H1 (cell line): ENCODE results near the gene NME9. TPM values are rescaled to one million over a fixed set of nuclear protein-coding genes. Genes with fewer than 3 reads are reported as not detected.

Source experiments
- CTCF ChIA-PET: fragments of 300-600 bp; sonication (Branson Sonifier 250); formaldehyde crosslinking; loops from one replicate; lab custom pipeline; 2021; ENCODE audit not compliant: partially characterized antibody; lab: Charles Lee
- POLR2A ChIA-PET: fragments of 300-600 bp; sonication (Branson Sonifier 250); formaldehyde crosslinking; loops from one replicate; lab custom pipeline; 2021; ENCODE audit warnings: inconsistent platforms; ENCODE audit not compliant: partially characterized antibody; lab: Charles Lee
- DNase-seq, 2 experiments: peaks; one replicate each; pipeline versions ENCODE4 v3.0.0 to v3.0.0-alpha.2; 2010 to 2022; ENCODE audit warnings: low spot score in 2 of 2, low read depth in 1 of 2, mixed read lengths in 1 of 2
- FAIRE-seq: peaks from 2 replicates; lab custom pipeline; 2011; peaks lifted over from hg19 to GRCh38; lab: Jason Lieb, UNC
- H2AFZ ChIP-seq: 2 replicates; pipeline ENCODE4 v1.8.1; 2012; ENCODE audit warnings: low read length, inconsistent platforms
- H2AK5ac ChIP-seq: 2 replicates; pipeline ENCODE4 v1.6.1; 2013; ENCODE audit warnings: low read depth, low read length
- H2BK120ac ChIP-seq: replicated peaks from 2 replicates; pipeline ENCODE3; 2013; ENCODE audit warnings: low read depth, low read length, inconsistent platforms
- H2BK12ac ChIP-seq: 2 replicates; pipeline ENCODE4 v1.6.1; 2013; ENCODE audit warnings: low read depth, low read length
- H2BK15ac ChIP-seq: 2 replicates; pipeline ENCODE4 v1.6.1; 2013; ENCODE audit warnings: low read length
- H2BK20ac ChIP-seq: 2 replicates; pipeline ENCODE4 v1.6.1; 2013; ENCODE audit warnings: low read length
- H2BK5ac ChIP-seq: 2 replicates; pipeline ENCODE4 v1.6.1; 2013; ENCODE audit warnings: low read depth, low read length
- H3K14ac ChIP-seq: 2 replicates; pipeline ENCODE4 v1.6.1; 2013; ENCODE audit warnings: inconsistent platforms; ENCODE audit not compliant: insufficient read length
- H3K18ac ChIP-seq: 2 replicates; pipeline ENCODE4 v1.6.1; 2013; ENCODE audit warnings: low read length; ENCODE audit errors: extremely low read depth
- H3K23ac ChIP-seq: 2 replicates; pipeline ENCODE4 v1.6.1; 2013; ENCODE audit warnings: inconsistent platforms; ENCODE audit not compliant: insufficient read length
- H3K23me2 ChIP-seq: 2 replicates; pipeline ENCODE4 v1.6.1; 2013; ENCODE audit warnings: low read depth, low read length
- H3K27ac ChIP-seq: 2 replicates; pipeline ENCODE4 v1.6.1; 2011; ENCODE audit warnings: low read depth, low read length, inconsistent platforms
- H3K27me3 ChIP-seq, 4 experiments: replicated peaks in 1 of 4; 1 replicate in 1 of 4; 2 replicates in 3 of 4; pipeline versions ENCODE4 v1.6.1 to v1.8.1; 2011 to 2013; ENCODE audit warnings: low read length in 3 of 4, mild to moderate bottlenecking in 3 of 4, inconsistent platforms in 2 of 4, mixed read lengths in 2 of 4, moderate library complexity in 1 of 4; ENCODE audit not compliant: control insufficient read depth in 3 of 4, insufficient read depth in 3 of 4; ENCODE audit errors: extremely low read depth in 1 of 4
- H3K36me3 ChIP-seq, 4 experiments: 2 replicates each; pipeline versions ENCODE4 v1.6.1 to v1.8.1; 2011 to 2013; ENCODE audit warnings: mild to moderate bottlenecking in 4 of 4, low read length in 3 of 4, moderate library complexity in 2 of 4, control low read depth in 1 of 4, inconsistent platforms in 1 of 4; ENCODE audit not compliant: insufficient read depth in 4 of 4, control insufficient read depth in 2 of 4
- H3K4ac ChIP-seq: replicated peaks from 2 replicates; pipeline ENCODE3; 2013; ENCODE audit warnings: low read length, low read depth, mixed read lengths, inconsistent platforms; ENCODE audit not compliant: insufficient read length
- H3K4me1 ChIP-seq, 4 experiments: replicated peaks in 1 of 4; 1 replicate in 1 of 4; 2 replicates in 3 of 4; pipeline versions ENCODE4 v1.6.1 to v1.8.1; 2011 to 2013; ENCODE audit warnings: low read length in 3 of 4, inconsistent platforms in 2 of 4, mixed read lengths in 1 of 4; ENCODE audit not compliant: insufficient read depth in 4 of 4, control insufficient read depth in 3 of 4
- H3K4me2 ChIP-seq, 2 experiments: 2 replicates each; pipeline versions ENCODE4 v1.6.1 to v1.8.1; 2011 to 2013; ENCODE audit warnings: low read depth in 2 of 2, low read length in 2 of 2, control low read depth in 1 of 2, inconsistent platforms in 1 of 2, mild to moderate bottlenecking in 1 of 2; ENCODE audit not compliant: insufficient read depth in 1 of 2
- H3K4me3 ChIP-seq, 4 experiments: fragments of 200-600, 300-600 bp in 1 of 4; sonication (generic), shearing (Covaris generic), sonication (Bioruptor Twin) in 1 of 4; 2 replicates each; pipeline versions ENCODE4 v1.5.1 to v1.8.1; 2011 to 2016; ENCODE audit warnings: low read length in 4 of 4, low read depth in 3 of 4, control low read depth in 2 of 4, inconsistent platforms in 2 of 4, mild to moderate bottlenecking in 2 of 4, mixed read lengths in 1 of 4, moderate library complexity in 1 of 4; ENCODE audit not compliant: insufficient read depth in 2 of 4; ENCODE audit errors: extremely low read depth in 1 of 4
- H3K56ac ChIP-seq: replicated peaks from 2 replicates; pipeline ENCODE3; 2013; ENCODE audit warnings: low read depth, mild to moderate bottlenecking, mixed read lengths, low read length, inconsistent platforms; ENCODE audit not compliant: insufficient read length
- H3K79me1 ChIP-seq: 2 replicates; pipeline ENCODE4 v1.6.1; 2013; ENCODE audit warnings: low read depth, low read length, control low read depth
- H3K79me2 ChIP-seq, 2 experiments: 2 replicates each; pipeline versions ENCODE4 v1.6.1 to v1.8.1; 2012 to 2013; ENCODE audit warnings: low read length in 2 of 2, mild to moderate bottlenecking in 2 of 2, inconsistent platforms in 1 of 2; ENCODE audit not compliant: insufficient read depth in 2 of 2, control insufficient read depth in 1 of 2
- H3K9ac ChIP-seq, 4 experiments: replicated peaks in 1 of 4; 1 replicate in 1 of 4; 2 replicates in 3 of 4; pipeline versions ENCODE4 v1.6.1 to v1.8.1; 2011 to 2013; ENCODE audit warnings: low read depth in 3 of 4, low read length in 3 of 4, control low read depth in 2 of 4, mild to moderate bottlenecking in 2 of 4, moderate library complexity in 2 of 4, inconsistent platforms in 1 of 4; ENCODE audit errors: extremely low read depth in 1 of 4
- H3K9me3 ChIP-seq, 2 experiments: 2 replicates each; pipeline versions ENCODE4 v1.6.1 to v1.8.1; 2012 to 2013; ENCODE audit warnings: mild to moderate bottlenecking in 2 of 2, moderate library complexity in 2 of 2, control low read depth in 1 of 2, inconsistent platforms in 1 of 2, low read depth in 1 of 2, low read length in 1 of 2, mixed read lengths in 1 of 2; ENCODE audit not compliant: insufficient read depth in 2 of 2
- H4K20me1 ChIP-seq, 2 experiments: replicated peaks in 1 of 2; 2 replicates each; pipeline versions ENCODE3 to v1.8.1; 2011 to 2013; ENCODE audit warnings: inconsistent platforms in 2 of 2, low read length in 2 of 2, mild to moderate bottlenecking in 1 of 2; ENCODE audit not compliant: insufficient read depth in 2 of 2, control insufficient read depth in 1 of 2
- H4K5ac ChIP-seq: 2 replicates; pipeline ENCODE4 v1.6.1; 2013; ENCODE audit warnings: low read length, low read depth, mixed read lengths, inconsistent platforms; ENCODE audit not compliant: insufficient read length
- H4K8ac ChIP-seq: 2 replicates; pipeline ENCODE4 v1.8.0; 2013; ENCODE audit warnings: mild to moderate bottlenecking, moderate library complexity, low read length, inconsistent platforms; ENCODE audit not compliant: insufficient read depth; ENCODE audit errors: extremely low read depth
- H4K91ac ChIP-seq: replicated peaks from 2 replicates; pipeline ENCODE3; 2013; ENCODE audit warnings: low read length, mixed read lengths, inconsistent platforms; ENCODE audit not compliant: insufficient read length
- BACH1 ChIP-seq: IDR thresholded peaks from 2 replicates; pipeline ENCODE4 v1.6.1; 2012; ENCODE audit warnings: low read length, improper control_type of control experiment
- BCL11A ChIP-seq, 2 experiments: IDR thresholded peaks; one replicate each; pipeline ENCODE4 v1.6.1; 2011; ENCODE audit warnings: low read depth in 2 of 2, low read length in 2 of 2, mild to moderate bottlenecking in 2 of 2
- CHD2 ChIP-seq: IDR thresholded peaks from 2 replicates; pipeline ENCODE4 v1.6.1; 2012; ENCODE audit warnings: low read length, improper control_type of control experiment
- EP300 ChIP-seq, 2 experiments: IDR thresholded peaks; 1 replicate in 1 of 2; 2 replicates in 1 of 2; pipeline ENCODE4 v1.6.1; 2011 to 2012; ENCODE audit warnings: low read depth in 2 of 2, low read length in 2 of 2, mild to moderate bottlenecking in 2 of 2, borderline replicate concordance in 1 of 2, inconsistent platforms in 1 of 2, moderate library complexity in 1 of 2
- EZH2 ChIP-seq: fragments of 200-600 bp; sonication (generic); IDR thresholded peaks from 2 replicates; pipeline ENCODE4 v1.7.1; 2012; ENCODE audit warnings: low read depth, mild to moderate bottlenecking, moderate library complexity, low read length, inconsistent platforms; ENCODE audit not compliant: severe bottlenecking
- FOSL1 ChIP-seq: IDR thresholded peaks from 2 replicates; pipeline ENCODE4 v1.6.1; 2011; ENCODE audit warnings: mild to moderate bottlenecking, low read depth, low read length, moderate library complexity; ENCODE audit not compliant: insufficient read depth
- GTF2F1 ChIP-seq: IDR thresholded peaks from 2 replicates; pipeline ENCODE4 v1.6.1; 2012; ENCODE audit warnings: low read depth, low read length, improper control_type of control experiment, borderline replicate concordance
- JUN ChIP-seq: IDR thresholded peaks from 2 replicates; pipeline ENCODE4 v1.6.1; 2011; ENCODE audit warnings: low read depth, mild to moderate bottlenecking, improper control_type of control experiment, low read length
- KDM4A ChIP-seq: IDR thresholded peaks from one replicate; pipeline ENCODE4 v1.7.1; 2012; ENCODE audit warnings: low read depth, mild to moderate bottlenecking, moderate library complexity, low read length, inconsistent platforms; ENCODE audit not compliant: severe bottlenecking
- POLR2A ChIP-seq, 2 experiments: IDR thresholded peaks; 1 replicate in 1 of 2; 2 replicates in 1 of 2; pipeline ENCODE4 v1.6.1; 2011; ENCODE audit warnings: low read depth in 2 of 2, low read length in 2 of 2, mild to moderate bottlenecking in 2 of 2; ENCODE audit errors: control extremely low read depth in 1 of 2
- RNF2 ChIP-seq: fragments of 200-900, 300-1000 bp; sonication (generic); IDR thresholded peaks from 2 replicates; pipeline ENCODE4 v1.7.1; 2016; ENCODE audit warnings: borderline replicate concordance, low read depth, mild to moderate bottlenecking, antibody characterized with exemption, low read length; ENCODE audit not compliant: poor library complexity, severe bottlenecking; ENCODE audit errors: missing control alignments
- SIX5 ChIP-seq: IDR thresholded peaks from 2 replicates; pipeline ENCODE4 v1.6.1; 2011; ENCODE audit warnings: mild to moderate bottlenecking, low read depth, low read length
- SP4 ChIP-seq: IDR thresholded peaks from 2 replicates; pipeline ENCODE4 v1.6.1; 2012; ENCODE audit warnings: low read length, inconsistent platforms
- TBP ChIP-seq: IDR thresholded peaks from 2 replicates; pipeline ENCODE4 v1.6.1; 2011; ENCODE audit warnings: low read depth, low read length, improper control_type of control experiment
- TEAD4 ChIP-seq: IDR thresholded peaks from 2 replicates; pipeline ENCODE4 v1.6.1; 2012; ENCODE audit warnings: low read depth, low read length, inconsistent platforms, mixed read lengths
- WGBS, 2 experiments: shearing (Covaris generic) in 1 of 2; methylation state at CpG; one replicate each; pipeline versions ENCODE4 v1.1.6 to v1.1.7; 2013 to 2015; ENCODE audit warnings: low lambda C conversion rate in 2 of 2, mixed read lengths in 2 of 2, inconsistent platforms in 1 of 2, low coverage in 1 of 2, missing lambda C conversion rate in 1 of 2; ENCODE audit not compliant: insufficient replicate concordance in 2 of 2, insufficient coverage in 1 of 2, insufficient read length in 1 of 2; ENCODE audit errors: extremely low coverage in 1 of 2, missing lambda C conversion rate in 1 of 2; 5-methylcytosine and 5-hydroxymethylcytosine counted together
- polyA plus RNA-seq, 7 experiments: library from polyadenylated mRNA; depleted of rRNA in 3 of 7; stranded (reverse) in 5 of 7; unstranded in 2 of 7; fragments of >200 nt in 5 of 7; fragments of 200-250 nt in 2 of 7; gene quantifications; 1 replicate in 5 of 7; 2 replicates in 1 of 7; 4 replicates in 1 of 7; pipeline versions ENCODE4 v1.2.1 to v1.2.3, GENCODE V29; 2011 to 2013; ENCODE audit warnings: missing spikeins in 2 of 7, mixed read lengths in 2 of 7
- total RNA-seq: library from RNA; stranded (reverse); fragmentation: NEBNext Ultra II Directional; extraction: Animal tissue kit (Norgen Biotek cat#: 25700); gene quantifications from 2 replicates; pipeline ENCODE4 v1.2.1, GENCODE V29; 2021

Gene NME9
- total and polyA plus RNA-seq, 2 of the 8 experiments (the other 6 are each of a cell fraction or from before 2014, with no cell fraction given): 0.11 TPM; not detected in 1

DNA sequence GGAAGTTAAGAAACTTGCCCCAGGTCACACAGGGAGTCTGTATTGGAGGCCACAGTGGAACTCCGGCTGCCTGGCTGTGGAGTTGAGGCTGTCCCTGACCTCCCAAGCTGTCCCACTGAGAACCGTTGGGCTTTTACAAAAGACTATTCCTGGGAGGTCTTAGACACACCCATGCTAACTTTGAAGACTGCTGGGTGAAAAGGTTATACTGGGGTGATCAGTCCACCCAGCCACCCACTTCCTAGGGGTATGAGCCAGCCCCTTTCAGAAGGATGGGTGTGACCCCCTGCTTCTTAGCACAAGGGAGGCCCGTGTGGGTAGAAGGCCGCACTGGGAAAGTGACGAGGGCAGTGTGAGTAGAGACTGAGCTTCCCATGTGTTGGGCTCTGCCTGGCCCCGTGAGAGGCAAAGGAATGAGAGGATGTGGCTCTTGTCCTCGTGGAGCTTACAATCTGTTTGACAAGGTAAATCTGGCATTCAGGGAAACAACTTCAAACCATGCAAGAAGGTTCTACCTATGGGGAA lies 37.7 kb upstream of the NME9 start:
- no peak overlapping the region for H3K14ac ChIP-seq
- H3K27ac ChIP-seq: no peak overlapping the region
- H3K4me1 ChIP-seq: no peaks in the 10 kb centered on the region; a peak in 1 of 7 replicates
- no peak for TF ChIP-seq FOSL1
- no peak for TF ChIP-seq EZH2
- no peak for TF ChIP-seq EP300 (IDR thresholded peaks at IDR 0.05; ENCODE audit: borderline replicate concordance in 1 of 2, low read depth in 2 of 2, low read length in 2 of 2)
- TF ChIP-seq RNF2: no peak
- TF ChIP-seq BACH1: no peak
- TF ChIP-seq TBP: no peak
- no peak for TF ChIP-seq POLR2A (IDR thresholded peaks at IDR 0.05; ENCODE audit: control extremely low read depth in 1 of 2, low read depth in 2 of 2, low read length in 2 of 2)
- no peak for TF ChIP-seq KDM4A
- no peak for TF ChIP-seq GTF2F1
- TF ChIP-seq TEAD4: no peak
- TF ChIP-seq SP4: no peak
- TF ChIP-seq BCL11A (IDR thresholded peaks at IDR 0.05; ENCODE audit: low read depth in 2 of 2, low read length in 2 of 2): no peak
- TF ChIP-seq JUN: no peak
- TF ChIP-seq CHD2: no peak
- TF ChIP-seq SIX5: no peak

More for the DNA sequence above, 37.7 kb upstream of the NME9 start:
- Histone ChIP-seq H3K27me3 (no peaks in the 10 kb centered on the region; a peak in 1 of 7 replicates), H2BK20ac (no peak overlapping the region), H3K36me3 (no peaks in the 10 kb centered on the region), H3K23me2 (no peaks in the 10 kb centered on the region), H4K91ac (no peak overlapping the region), H3K9ac (no peak overlapping the region), H3K79me1 (peaks cover 2% of the 10 kb centered on the region; the same call in 1 of the 2 replicates), H3K4ac (no peak overlapping the region), H2AFZ (no peak overlapping the region), H3K56ac (no peak overlapping the region), H2BK120ac (no peak overlapping the region), H2AK5ac (no peak overlapping the region), H2BK15ac (no peak overlapping the region), H3K9me3 (no peaks in the 10 kb centered on the region), H3K4me3 (no peak overlapping the region), H4K8ac (no peak overlapping the region), H2BK12ac (no peak overlapping the region), H3K23ac (no peak overlapping the region), H3K79me2 (no peaks in the 10 kb centered on the region), H4K5ac (no peak overlapping the region), H2BK5ac (no peak overlapping the region), H4K20me1 (no peaks in the 10 kb centered on the region), H3K4me2 (no peak overlapping the region), H3K18ac (no peak overlapping the region)
- FAIRE-seq (no peak), DNase-seq (no peak)
- CTCF ChIA-PET: interaction anchor here (0.8 to 1.0 kb wide), 4 partner anchors 8 to 59 kb away, joined by 3 read pairs; no protein-coding TSS in a partner anchor
- 84% methylated on average over 7 of the region's 7 CpGs; no CpG with 5 or more reads in 1 of the 2 experiments for WGBS, 2 experiments
- POLR2A ChIA-PET: no interaction called here
